Glutamatergic neuron (in vitro differentiated cells): ENCODE results near the gene PDE6A. TPM values are rescaled to one million over a fixed set of nuclear protein-coding genes. Genes with fewer than 3 reads are reported as not detected.
"Not testable (repeated sequence)": the region's sequence is repeated elsewhere in the genome, so short reads cannot be mapped to it uniquely, and the experiment has no call there.

ENCODE experiments used
- DNase-seq: peaks from one replicate; pipeline ENCODE4 v3.0.0; 2022
- H3K27ac Mint-ChIP-seq: one replicate; pipeline ENCODE4 v1.8.0; 2020; ENCODE audit warnings: mild to moderate bottlenecking, mixed read lengths, inconsistent platforms; ENCODE audit not compliant: unreplicated experiment
- H3K27me3 Mint-ChIP-seq: one replicate; pipeline ENCODE4 v1.8.0; 2020; ENCODE audit warnings: mild to moderate bottlenecking, moderate library complexity, mixed read lengths, inconsistent platforms; ENCODE audit not compliant: unreplicated experiment
- H3K36me3 Mint-ChIP-seq: one replicate; pipeline ENCODE4 v1.8.0; 2020; ENCODE audit warnings: mild to moderate bottlenecking, mixed read lengths, inconsistent platforms; ENCODE audit not compliant: unreplicated experiment
- H3K4me1 Mint-ChIP-seq: one replicate; pipeline ENCODE4 v1.8.0; 2020; ENCODE audit warnings: mild to moderate bottlenecking, low read depth, mixed read lengths, inconsistent platforms; ENCODE audit not compliant: unreplicated experiment
- H3K4me3 Mint-ChIP-seq: one replicate; pipeline ENCODE4 v1.8.0; 2020; ENCODE audit warnings: mild to moderate bottlenecking, mixed read lengths, inconsistent platforms; ENCODE audit not compliant: unreplicated experiment
- H3K9me3 Mint-ChIP-seq: one replicate; pipeline ENCODE4 v1.8.0; 2020; ENCODE audit warnings: mild to moderate bottlenecking, moderate library complexity, mixed read lengths, inconsistent platforms; ENCODE audit not compliant: unreplicated experiment
- CTCF ChIP-seq: fragments of 200-600 bp; sonication (generic); IDR thresholded peaks from one replicate; pipeline ENCODE4 v1.5.0; 2021; ENCODE audit not compliant: partially characterized antibody, unreplicated experiment
- total RNA-seq: library from RNA; stranded (reverse); fragmentation: NEBNext Ultra II Directional; extraction: Animal tissue kit (Norgen Biotek cat#: 25700); gene quantifications from one replicate; pipeline ENCODE4 v1.2.1, GENCODE V29; 2021; ENCODE audit not compliant: unreplicated experiment

The PDE6A gene
- total RNA-seq, 1 donor from 2014 or later, result not detected

- Mint-ChIP-seq H3K4me1 (peaks cover 5% of the 10 kb centered on the region), H3K4me3 (no peak overlapping the region), H3K36me3 (no peaks in the 10 kb centered on the region), H3K9me3 (peaks cover 3% of the 10 kb centered on the region), H3K27ac (no peak overlapping the region), H3K27me3 (peaks cover 2% of the 10 kb centered on the region)
- no peak for TF ChIP-seq CTCF
- DNase-seq, result no peak
These were observed 10.2 kb upstream of the PDE6A start for GRCh38 chr5:149954798-149955197.

- Mint-ChIP-seq H3K27me3 (no peaks in the 10 kb centered on the region), H3K9me3 (no peaks in the 10 kb centered on the region), H3K4me3 (no peak overlapping the region), H3K4me1 (no peaks in the 10 kb centered on the region), H3K27ac (no peak overlapping the region), H3K36me3 (no peaks in the 10 kb centered on the region)
- no peak for DNase-seq
- no peak for TF ChIP-seq CTCF
These were observed 9.0 kb upstream of the PDE6A start for GRCh38 chr5:149953436-149954121.

GRCh38 chr5:149951138-149951749 is 6.7 kb upstream of the PDE6A start:
- no peak for DNase-seq
- no peaks in the 10 kb centered on the region for H3K36me3 Mint-ChIP-seq
- H3K9me3 Mint-ChIP-seq, result peaks cover 2% of the 10 kb centered on the region
- no peaks in the 10 kb centered on the region for H3K27me3 Mint-ChIP-seq
- no peak overlapping the region for H3K4me3 Mint-ChIP-seq
- no peak for TF ChIP-seq CTCF
- no peak overlapping the region for H3K27ac Mint-ChIP-seq
- no peaks in the 10 kb centered on the region for H3K4me1 Mint-ChIP-seq

GRCh38 chr5:149948993-149949392 is 4.4 kb upstream of the PDE6A start:
- TF ChIP-seq CTCF, result no peak
- H3K4me1 Mint-ChIP-seq, result no peaks in the 10 kb centered on the region
- DNase-seq, result no peak
- H3K27me3 Mint-ChIP-seq, result no peaks in the 10 kb centered on the region
- no peak overlapping the region for H3K27ac Mint-ChIP-seq
- H3K4me3 Mint-ChIP-seq, result no peak overlapping the region
- H3K36me3 Mint-ChIP-seq, result no peaks in the 10 kb centered on the region
- H3K9me3 Mint-ChIP-seq, result peaks cover 2% of the 10 kb centered on the region

- Mint-ChIP-seq H3K36me3 (no peaks in the 10 kb centered on the region), H3K9me3 (peaks cover 2% of the 10 kb centered on the region), H3K4me1 (peaks cover 5% of the 10 kb centered on the region), H3K27me3 (peaks cover 2% of the 10 kb centered on the region), H3K4me3 (no peak overlapping the region), H3K27ac (no peak overlapping the region)
- TF ChIP-seq CTCF, result no peak
- no peak for DNase-seq
These were observed 1.5 kb upstream of the PDE6A start for GRCh38 chr5:149946118-149946517.

GRCh38 chr5:149943177-149943949 is 1.2 kb downstream of the PDE6A start:
- H3K4me1 Mint-ChIP-seq, H3K27ac Mint-ChIP-seq, H3K4me3 Mint-ChIP-seq, DNase-seq, H3K9me3 Mint-ChIP-seq, H3K27me3 Mint-ChIP-seq, H3K36me3 Mint-ChIP-seq: not testable (repeated sequence)

GRCh38 chr5:149942741-149943169 is 1.8 kb downstream of the PDE6A start:
- not testable (repeated sequence) for H3K4me3 Mint-ChIP-seq, H3K36me3 Mint-ChIP-seq, H3K27ac Mint-ChIP-seq, H3K27me3 Mint-ChIP-seq, DNase-seq, H3K4me1 Mint-ChIP-seq, H3K9me3 Mint-ChIP-seq
